HG03378 (cell line): ENCODE measurements around the gene OSTM1.
"Not testable (repeated sequence)": the region's sequence is repeated elsewhere in the genome, so short reads cannot be mapped to it uniquely, and the experiment has no call there.

ENCODE experiments used
- ATAC-seq: cut with Tn5 transposase; IDR thresholded peaks from one replicate; pipeline ENCODE4 v1.9.1; 2021; ENCODE audit warnings: mild to moderate bottlenecking, moderate library complexity; ENCODE audit not compliant: unreplicated experiment

The OSTM1 gene

GRCh38 chr6:108024427-108025073 is 50.0 kb downstream of the OSTM1 start:
- ATAC-seq, result no peak

- no peak for ATAC-seq
Measured at GRCh38 chr6:108020472-108021116, 53.9 kb downstream of the OSTM1 start.

DNA sequence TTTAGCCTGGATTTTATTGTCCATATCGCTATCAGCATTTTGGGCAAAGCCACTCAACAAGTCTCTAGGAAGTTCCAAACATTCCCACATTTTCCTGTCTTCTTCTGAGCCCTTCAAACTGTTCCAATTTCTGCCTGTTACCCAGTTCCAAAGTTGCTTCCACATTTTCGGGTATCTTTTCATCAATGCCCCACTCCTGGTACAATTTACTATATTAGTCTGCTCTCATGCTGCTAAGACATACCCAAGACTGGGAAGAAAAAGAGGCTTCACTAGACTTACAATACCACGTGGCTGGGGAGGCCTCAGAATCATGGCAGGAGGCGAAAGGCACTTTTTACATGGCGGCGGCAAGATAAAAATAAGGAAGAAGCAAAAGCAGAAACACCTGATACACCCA is 58.3 kb downstream of the OSTM1 start:
- ATAC-seq, result not testable (repeated sequence)

DNA sequence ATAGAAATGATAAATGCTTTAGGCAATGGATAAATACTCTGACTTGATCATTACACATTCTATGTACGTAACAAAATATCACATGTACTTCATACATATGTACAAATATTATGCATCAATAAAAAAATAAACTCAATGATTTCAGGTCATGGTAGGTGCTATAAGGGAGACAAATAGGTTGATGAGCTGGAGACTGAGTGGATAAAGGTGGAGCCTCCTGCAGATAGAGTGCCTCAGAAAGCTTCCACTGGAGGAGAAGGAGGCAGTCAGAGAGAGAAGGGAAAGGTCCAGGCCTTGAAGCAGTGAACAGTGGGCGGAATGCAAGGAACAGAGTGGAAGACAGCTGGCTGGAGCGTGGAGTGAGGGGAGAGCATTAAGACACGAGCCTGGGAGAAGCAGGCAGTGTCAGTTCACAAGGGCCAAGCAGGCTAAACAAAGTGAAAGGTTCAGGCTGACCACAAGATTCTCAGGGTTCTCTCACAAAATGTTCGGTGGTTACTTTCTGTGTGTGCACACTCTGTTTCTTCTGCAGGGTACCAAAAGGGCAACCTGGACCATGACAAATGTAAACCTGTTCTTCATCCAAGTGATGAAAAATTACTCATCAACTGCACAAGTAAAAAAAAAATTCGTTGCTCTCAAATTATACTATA is 60.6 kb downstream of the OSTM1 start:
- ATAC-seq, result no peak

- ATAC-seq, result no peak
Measured at GRCh38 chr6:108009894-108010293, 64.6 kb downstream of the OSTM1 start.

GRCh38 chr6:108009258-108009657 is 65.3 kb downstream of the OSTM1 start:
- not testable (repeated sequence) for ATAC-seq

DNA sequence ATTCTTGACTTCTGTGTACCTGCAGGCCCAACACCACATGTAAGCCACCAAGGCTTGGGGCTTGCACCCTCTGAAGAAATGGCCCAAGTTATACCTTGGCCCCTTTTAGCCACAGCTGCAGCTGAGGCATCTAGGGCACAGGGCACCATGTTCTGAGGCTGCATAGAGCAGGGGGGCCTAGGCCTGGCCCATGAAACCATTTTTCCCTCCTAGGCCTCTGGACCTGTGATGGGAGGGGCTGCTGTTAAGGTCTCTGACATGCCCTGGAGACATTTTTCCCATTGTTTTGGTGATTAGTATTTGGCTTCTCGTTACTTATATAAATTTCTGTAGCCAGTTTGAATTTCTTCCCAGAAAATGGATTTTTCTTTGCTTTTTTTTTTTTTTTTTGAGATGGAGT is 66.2 kb downstream of the OSTM1 start:
- ATAC-seq, result no peak

DNA sequence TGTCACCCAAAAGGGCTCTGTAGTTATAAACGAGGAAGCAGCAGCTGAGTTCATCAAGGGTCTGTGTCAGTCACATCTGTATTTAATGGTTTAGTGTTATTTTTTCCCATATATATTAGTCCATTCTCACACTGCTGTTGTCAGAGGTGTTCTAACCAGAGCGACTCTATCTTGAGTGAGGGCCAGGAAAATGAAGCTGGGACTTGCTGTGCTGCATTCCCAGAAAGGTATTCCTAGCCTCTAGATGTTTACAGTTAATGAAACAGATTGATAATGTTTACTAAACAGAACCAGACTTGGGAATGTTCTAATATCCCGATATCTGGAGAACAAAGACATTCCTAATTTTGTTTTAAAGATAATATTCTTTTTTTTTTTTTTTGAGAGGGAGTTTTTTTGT is 68.6 kb downstream of the OSTM1 start:
- ATAC-seq, result no peak

DNA sequence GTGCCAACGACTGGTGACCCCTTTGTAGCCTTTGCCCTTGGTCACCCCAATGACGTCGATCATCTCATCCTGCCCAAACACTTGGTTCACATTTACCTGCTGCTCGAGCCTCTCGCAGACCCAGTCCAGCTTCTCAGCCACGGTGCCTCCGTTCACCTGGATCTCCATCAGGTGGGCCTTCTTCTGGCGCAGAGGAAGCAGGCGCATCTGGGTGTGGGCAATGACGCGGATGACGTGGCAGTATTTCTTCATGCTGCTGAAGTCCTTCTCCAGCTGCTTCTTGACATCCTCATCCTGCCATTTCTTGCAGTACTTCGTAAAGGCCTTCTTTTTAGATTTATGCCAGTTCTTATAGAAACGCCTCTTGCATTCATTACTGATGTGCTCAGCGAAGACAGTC is 69.7 kb downstream of the OSTM1 start:
- no peak for ATAC-seq

- no peak for ATAC-seq
Measured at GRCh38 chr6:108002365-108003221, 71.9 kb downstream of the OSTM1 start.

- no peak for ATAC-seq
Measured at GRCh38 chr6:108001696-108002231, 72.8 kb downstream of the OSTM1 start.

GRCh38 chr6:108000259-108000658 is 74.3 kb downstream of the OSTM1 start:
- not testable (repeated sequence) for ATAC-seq

GRCh38 chr6:107999341-107999740 is 75.2 kb downstream of the OSTM1 start:
- no peak for ATAC-seq

DNA sequence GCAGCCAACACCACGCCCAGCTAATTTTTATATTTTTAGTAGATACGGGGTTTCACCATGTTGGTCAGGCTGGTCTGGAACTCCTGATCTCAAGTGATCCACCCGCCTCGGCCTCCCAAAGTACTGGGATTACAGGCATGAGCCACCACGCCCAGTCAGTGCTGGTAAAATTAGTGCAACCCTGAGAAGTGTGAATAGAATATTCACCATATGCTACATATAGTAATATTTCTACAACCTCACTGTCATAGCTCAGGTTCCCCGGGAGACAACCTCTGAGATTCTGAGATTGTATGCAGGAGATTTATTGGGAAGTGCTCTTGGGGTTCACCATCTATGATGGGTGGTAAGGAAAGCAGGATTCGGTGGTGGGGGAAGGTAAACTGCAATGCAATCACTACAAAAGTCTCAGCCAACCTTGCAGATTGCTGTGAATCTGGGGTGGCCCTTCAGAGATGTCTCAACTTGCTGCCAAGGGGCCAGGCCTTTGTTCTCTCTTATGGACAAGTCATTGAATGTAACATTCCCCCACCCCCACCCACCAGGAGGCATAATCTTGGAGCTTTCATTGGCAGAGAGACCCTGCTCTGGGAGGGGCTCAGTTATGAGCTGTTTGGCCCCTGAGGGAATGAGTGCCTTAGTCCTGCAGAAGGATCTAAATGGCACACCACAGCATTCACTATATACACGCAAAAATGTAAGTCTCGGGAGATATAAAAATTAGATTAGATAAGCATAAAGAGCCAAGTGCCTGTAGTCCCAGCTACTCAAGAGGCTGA is 82.6 kb downstream of the OSTM1 start:
- ATAC-seq, result no peak
